C4-2B (cell line): ENCODE measurements around the gene ARMC9.

Experiments
- CTCF ChIP-seq: fragments of 450-650 bp; conservative IDR thresholded peaks from 2 replicates; pipeline ENCODE4 v1.5.1; 2017; ENCODE audit warnings: mild to moderate bottlenecking
- ZFX ChIP-seq: fragments of 450-650 bp; IDR thresholded peaks from 2 replicates; pipeline ENCODE4 v1.6.1; 2017

- TF ChIP-seq CTCF (no peak), ZFX (no peak)
Measured at GRCh38 chr2:231223001-231223375, 24.6 kb downstream of the ARMC9 start.
